Measurements from ENCODE around the gene GGT6. TPM values are rescaled to one million over a fixed set of nuclear protein-coding genes. Genes with fewer than 3 reads are reported as not detected.

Gene GGT6
- total RNA-seq, 2 donors from 2014 or later = not detected

- no peak for DNase-seq (ENCODE audit: low spot score)
- H3K27ac ChIP-seq = peak overlapping the region in 1 of 2 donors; percentile 43
- H3K36me3 ChIP-seq = peaks cover 67% of the 10 kb centered on the region
- TF ChIP-seq, protein P1, sequence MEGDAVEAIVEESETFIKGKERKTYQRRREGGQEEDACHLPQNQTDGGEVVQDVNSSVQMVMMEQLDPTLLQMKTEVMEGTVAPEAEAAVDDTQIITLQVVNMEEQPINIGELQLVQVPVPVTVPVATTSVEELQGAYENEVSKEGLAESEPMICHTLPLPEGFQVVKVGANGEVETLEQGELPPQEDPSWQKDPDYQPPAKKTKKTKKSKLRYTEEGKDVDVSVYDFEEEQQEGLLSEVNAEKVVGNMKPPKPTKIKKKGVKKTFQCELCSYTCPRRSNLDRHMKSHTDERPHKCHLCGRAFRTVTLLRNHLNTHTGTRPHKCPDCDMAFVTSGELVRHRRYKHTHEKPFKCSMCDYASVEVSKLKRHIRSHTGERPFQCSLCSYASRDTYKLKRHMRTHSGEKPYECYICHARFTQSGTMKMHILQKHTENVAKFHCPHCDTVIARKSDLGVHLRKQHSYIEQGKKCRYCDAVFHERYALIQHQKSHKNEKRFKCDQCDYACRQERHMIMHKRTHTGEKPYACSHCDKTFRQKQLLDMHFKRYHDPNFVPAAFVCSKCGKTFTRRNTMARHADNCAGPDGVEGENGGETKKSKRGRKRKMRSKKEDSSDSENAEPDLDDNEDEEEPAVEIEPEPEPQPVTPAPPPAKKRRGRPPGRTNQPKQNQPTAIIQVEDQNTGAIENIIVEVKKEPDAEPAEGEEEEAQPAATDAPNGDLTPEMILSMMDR (IDR thresholded peaks at IDR 0.05) = no peak
- no peak overlapping the region for H3K4me3 ChIP-seq
- no peaks in the 10 kb centered on the region for H3K9me3 ChIP-seq
- no peaks in the 10 kb centered on the region for H3K27me3 ChIP-seq
- peaks cover 0 to 64% of the 10 kb centered on the region in 2 donors for H3K4me1 ChIP-seq
These were observed 20.7 kb downstream of the GGT6 start for GRCh38 chr17:4539576-4540223.

DNA sequence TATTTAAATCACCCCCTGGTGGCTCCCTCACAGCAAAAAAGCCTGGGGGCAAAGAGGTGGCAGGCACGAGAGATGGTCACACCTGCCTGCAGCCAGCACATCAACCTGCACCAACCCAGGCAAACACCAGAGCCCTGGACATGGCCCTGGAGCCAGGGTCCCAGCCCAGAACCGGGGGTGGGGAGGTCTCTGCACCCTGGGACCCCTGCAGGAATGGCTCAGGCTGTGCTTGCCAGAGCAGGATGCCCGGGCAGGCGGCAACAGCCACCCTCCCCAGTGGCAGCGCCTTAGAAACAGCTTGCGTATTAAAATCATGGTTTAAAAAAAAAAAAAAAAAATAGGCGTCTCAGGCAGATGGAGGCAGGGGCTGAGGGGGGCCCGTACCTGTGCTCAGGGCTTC lies 21.4 kb downstream of the GGT6 start:
- Histone ChIP-seq H3K4me1 (peaks cover 0 to 71% of the 10 kb centered on the region in 2 donors), H3K36me3 (peaks cover 61% of the 10 kb centered on the region), H3K9me3 (no peaks in the 10 kb centered on the region), H3K27me3 (no peaks in the 10 kb centered on the region), H3K4me3 (no peak overlapping the region), H3K27ac (no peak overlapping the region)
- TF ChIP-seq, protein P1 (IDR thresholded peaks at IDR 0.05) = no peak
- no peak for DNase-seq (ENCODE audit: low spot score)

DNA sequence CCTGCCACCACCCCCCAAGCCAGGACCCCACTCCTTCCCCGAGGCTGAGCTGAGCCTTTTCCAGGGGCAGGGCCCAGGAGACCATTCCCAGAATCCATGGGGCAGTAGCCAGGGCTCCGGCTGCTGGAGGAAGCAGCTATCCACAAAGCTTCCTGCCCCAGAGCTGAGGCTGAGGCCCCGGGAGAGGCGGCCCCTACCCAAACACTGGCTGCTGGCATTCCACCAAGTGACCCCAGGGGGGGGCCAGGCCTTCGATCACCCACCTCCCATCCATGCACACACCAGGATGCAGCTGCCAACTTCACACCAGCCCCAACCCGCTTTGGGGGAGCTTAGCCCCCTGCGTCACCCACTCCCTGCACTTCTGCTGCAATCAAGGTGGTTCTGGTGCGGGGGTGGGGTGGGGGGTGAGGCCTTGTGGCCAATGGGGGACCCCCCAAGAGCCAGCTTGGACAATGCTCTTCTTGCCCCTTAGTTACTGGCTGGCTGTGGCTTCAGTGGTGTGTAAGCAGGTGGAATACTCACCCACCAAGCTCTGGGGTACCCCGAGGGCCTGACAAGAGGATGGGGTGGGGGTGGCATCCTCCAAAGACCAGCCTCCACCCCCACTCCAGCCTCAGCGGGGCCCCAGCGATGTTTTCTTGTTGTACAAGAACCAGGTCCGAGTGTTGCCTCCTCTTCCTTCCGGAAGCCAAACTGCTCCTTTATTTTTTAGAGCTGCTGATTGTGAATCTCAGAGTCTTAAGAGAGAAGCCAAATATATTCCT lies 22.0 kb downstream of the GGT6 start:
- H3K36me3 ChIP-seq = peaks cover 57% of the 10 kb centered on the region
- H3K27me3 ChIP-seq = no peaks in the 10 kb centered on the region
- DNase-seq (ENCODE audit: low spot score) = no peak
- TF ChIP-seq, protein P1 (IDR thresholded peaks at IDR 0.05) = no peak
- H3K9me3 ChIP-seq = no peaks in the 10 kb centered on the region
- H3K4me1 ChIP-seq = peaks cover 0 to 77% of the 10 kb centered on the region in 2 donors
- H3K27ac ChIP-seq = peak overlapping the region; percentile 54 to 56
- H3K4me3 ChIP-seq = no peak overlapping the region

DNA sequence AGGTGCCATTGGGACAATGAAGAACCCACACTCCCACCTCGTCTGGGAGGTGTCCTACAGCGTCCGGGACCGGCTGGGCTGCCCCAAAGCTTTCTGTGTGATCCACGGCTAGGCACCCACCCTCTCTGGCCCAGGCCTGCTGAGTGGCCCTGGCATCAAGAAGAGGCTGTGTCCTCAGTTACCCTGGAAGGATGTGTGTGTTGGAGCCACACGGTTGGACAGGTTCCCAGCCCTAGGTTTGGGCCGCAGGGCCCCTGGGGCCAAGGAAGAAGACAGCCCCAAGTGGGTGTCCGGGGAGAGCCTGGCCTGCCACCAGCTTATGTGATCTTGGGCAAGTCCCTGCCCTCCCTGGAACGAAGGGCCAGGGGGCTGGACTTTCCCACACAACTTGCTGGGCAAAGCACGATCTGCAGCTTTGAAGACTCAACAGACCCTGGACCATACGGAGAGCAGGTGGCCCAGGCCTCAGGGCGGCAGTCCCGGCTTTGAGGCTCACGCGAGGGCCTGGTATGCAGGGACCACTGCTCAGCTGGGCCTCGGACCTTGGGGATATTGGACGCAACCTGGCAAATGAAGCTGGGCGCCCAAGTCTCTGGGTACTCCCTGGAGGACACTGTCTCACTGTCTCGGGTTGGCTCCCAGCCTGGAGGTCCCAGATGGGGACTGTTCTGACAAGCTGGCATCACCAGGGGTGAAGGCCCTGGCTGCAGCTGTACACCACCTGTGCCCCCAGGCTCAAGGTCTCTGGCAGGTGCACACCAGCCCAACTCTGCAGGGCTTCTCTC lies 22.7 kb downstream of the GGT6 start:
- Histone ChIP-seq H3K9me3 (no peaks in the 10 kb centered on the region), H3K27ac (peak overlapping the region; percentile 54 to 56), H3K27me3 (no peaks in the 10 kb centered on the region), H3K4me3 (no peak overlapping the region), H3K36me3 (peaks cover 50% of the 10 kb centered on the region), H3K4me1 (peaks cover 0 to 84% of the 10 kb centered on the region in 2 donors)
- TF ChIP-seq, protein P1 (IDR thresholded peaks at IDR 0.05) = no peak
- no peak for DNase-seq (ENCODE audit: low spot score)

GRCh38 chr17:4536742-4537411 lies 23.5 kb downstream of the GGT6 start:
- TF ChIP-seq, protein P1 (IDR thresholded peaks at IDR 0.05) = no peak
- Histone ChIP-seq H3K27ac (peak overlapping the region; percentile 54 to 56), H3K4me3 (peak overlapping the region in 1 of 2 donors; percentile 0), H3K27me3 (no peaks in the 10 kb centered on the region), H3K4me1 (peaks cover 0 to 84% of the 10 kb centered on the region in 2 donors), H3K36me3 (peaks cover 42% of the 10 kb centered on the region), H3K9me3 (no peaks in the 10 kb centered on the region)
- peak; percentile 73 for DNase-seq (ENCODE audit: low spot score)
